GM13976 (cell line): Measurements from ENCODE around the gene ANKRD11.
"Not testable (repeated sequence)": the region's sequence is repeated elsewhere in the genome, so short reads cannot be mapped to it uniquely, and the experiment has no call there.

Experiments
- DNase-seq: peaks from one replicate; pipeline ENCODE4 v3.0.0; 2012; ENCODE audit warnings: low spot score
- in situ Hi-C: fragments of 300-500 bp; cut with MboI; formaldehyde crosslinking; loops from one replicate; pipeline ENCODE4 v1.12.0; 2022; ENCODE audit warnings: low sequenced_read_pairs, mixed read lengths, inconsistent platforms; ENCODE audit not compliant: unreplicated experiment
- TF ChIP-seq, protein P1 (sequence below): IDR thresholded peaks from 2 replicates; pipeline ENCODE4 v1.5.1; 2012; ENCODE audit warnings: borderline replicate concordance, mild to moderate bottlenecking; ENCODE audit not compliant: insufficient read depth; ENCODE audit errors: extremely low read depth, missing control alignments, control extremely low read depth

ANKRD11 gene

DNA sequence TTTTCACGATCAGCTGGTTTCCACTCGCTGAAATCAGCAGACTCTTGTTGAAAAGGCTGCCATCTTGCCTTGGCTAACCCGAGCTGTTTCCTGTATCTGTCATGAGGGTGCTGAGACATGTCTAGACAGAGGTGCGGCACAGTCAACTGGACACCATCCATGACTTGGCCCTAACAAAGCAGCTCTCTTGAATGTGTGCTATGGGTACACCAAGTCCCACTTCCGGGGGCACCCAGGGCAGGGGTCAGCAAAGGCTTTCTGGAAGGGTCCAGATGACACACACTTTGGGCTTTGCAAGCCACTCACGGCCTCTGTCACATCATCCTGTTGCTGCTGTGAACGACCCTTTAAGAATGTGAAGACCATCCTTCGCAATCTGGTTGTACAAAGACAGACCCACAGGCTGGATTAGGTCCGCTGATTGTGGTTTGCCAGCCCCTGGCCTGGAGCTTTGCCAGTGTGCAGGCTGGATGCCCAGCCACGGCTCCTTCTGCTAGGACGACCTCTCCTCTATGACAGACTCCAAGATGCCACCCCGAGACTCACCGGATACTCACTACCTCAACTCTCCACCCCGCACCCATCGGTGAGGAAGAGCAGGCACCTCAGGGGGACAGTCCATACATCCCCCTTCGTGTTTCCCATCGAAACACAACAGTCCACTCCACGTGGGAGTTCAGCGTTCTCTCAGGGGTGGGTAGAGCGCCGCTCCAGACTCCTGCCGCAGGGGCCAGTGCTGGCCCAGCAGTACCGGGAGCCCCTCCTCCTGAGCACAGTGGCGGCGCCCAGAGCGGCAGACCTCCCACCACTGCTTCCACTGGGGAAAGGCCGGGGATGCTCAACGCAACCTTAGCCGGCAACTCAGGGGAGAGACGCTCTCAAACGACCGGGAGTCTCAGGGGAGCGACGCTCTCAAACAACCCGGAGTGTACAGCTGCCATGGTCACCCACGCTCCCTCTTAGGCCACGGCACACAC is 123.5 kb downstream of the ANKRD11 start:
- TF ChIP-seq, protein P1, sequence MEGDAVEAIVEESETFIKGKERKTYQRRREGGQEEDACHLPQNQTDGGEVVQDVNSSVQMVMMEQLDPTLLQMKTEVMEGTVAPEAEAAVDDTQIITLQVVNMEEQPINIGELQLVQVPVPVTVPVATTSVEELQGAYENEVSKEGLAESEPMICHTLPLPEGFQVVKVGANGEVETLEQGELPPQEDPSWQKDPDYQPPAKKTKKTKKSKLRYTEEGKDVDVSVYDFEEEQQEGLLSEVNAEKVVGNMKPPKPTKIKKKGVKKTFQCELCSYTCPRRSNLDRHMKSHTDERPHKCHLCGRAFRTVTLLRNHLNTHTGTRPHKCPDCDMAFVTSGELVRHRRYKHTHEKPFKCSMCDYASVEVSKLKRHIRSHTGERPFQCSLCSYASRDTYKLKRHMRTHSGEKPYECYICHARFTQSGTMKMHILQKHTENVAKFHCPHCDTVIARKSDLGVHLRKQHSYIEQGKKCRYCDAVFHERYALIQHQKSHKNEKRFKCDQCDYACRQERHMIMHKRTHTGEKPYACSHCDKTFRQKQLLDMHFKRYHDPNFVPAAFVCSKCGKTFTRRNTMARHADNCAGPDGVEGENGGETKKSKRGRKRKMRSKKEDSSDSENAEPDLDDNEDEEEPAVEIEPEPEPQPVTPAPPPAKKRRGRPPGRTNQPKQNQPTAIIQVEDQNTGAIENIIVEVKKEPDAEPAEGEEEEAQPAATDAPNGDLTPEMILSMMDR, result no peak
- in situ Hi-C loops, result no loop called here
- DNase-seq, result no peak

DNA sequence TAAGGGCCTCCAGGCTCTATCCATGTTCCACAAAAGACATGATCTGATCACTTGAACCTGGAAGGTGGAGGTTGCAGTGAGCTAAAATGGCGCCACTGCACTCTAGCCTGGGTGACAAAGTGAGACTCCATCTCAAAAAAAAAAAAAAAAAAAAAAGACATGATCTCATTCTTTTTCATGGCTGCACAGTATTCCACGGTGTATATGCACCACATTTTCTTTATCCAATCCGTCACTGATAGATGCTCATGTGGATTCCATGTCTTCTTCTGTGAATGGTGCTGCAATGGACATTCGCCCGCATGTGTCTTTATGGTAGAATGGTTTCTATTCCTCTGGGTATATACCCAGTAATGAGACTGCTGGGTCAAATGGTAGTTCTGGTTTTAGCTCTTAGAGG is 124.4 kb downstream of the ANKRD11 start:
- no peak for DNase-seq
- in situ Hi-C loops, result no loop called here
- TF ChIP-seq, protein P1, result no peak

DNA sequence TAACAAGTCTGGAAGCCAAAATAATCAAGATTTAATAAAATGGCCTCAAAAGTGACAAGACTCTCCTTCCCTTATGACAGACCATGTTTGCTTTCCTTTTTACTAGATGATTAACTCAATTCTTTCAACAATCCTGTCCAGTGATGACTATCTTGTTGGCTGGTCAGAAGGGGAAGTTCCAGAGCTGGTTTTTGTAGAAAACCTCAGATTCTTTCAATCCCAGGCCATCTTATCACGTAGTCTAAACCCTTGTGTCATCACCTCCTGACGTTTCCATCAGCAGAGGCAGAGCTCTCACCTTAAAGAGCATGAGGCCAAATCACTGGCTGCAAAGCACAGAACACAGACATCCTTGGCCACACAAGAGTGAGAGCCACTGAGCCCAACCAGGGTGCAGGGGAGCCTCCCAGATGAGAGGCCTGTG is 125.3 kb downstream of the ANKRD11 start:
- in situ Hi-C loops, result no loop called here
- TF ChIP-seq, protein P1, result no peak
- peak; percentile 70 for DNase-seq

DNA sequence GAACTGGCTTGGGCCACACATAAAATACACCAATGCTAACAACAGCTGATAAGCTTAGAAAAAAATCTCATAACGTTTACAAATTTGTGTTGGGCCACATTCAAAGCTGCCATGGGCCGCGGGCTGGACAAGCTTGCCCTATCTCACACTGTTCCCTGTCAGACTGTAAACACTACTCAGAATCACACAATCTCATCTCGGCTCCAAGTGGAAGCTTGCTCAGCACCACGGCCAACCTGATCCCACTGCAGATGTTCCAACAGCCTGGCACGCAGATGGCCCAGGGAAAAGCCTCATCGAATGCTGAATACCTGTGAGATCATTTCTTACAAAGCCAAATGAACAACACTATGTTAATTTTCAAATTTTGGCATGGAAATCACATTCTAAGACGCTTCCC is 125.8 kb downstream of the ANKRD11 start:
- in situ Hi-C loops, result no loop called here
- DNase-seq, result no peak
- TF ChIP-seq, protein P1, result no peak

DNA sequence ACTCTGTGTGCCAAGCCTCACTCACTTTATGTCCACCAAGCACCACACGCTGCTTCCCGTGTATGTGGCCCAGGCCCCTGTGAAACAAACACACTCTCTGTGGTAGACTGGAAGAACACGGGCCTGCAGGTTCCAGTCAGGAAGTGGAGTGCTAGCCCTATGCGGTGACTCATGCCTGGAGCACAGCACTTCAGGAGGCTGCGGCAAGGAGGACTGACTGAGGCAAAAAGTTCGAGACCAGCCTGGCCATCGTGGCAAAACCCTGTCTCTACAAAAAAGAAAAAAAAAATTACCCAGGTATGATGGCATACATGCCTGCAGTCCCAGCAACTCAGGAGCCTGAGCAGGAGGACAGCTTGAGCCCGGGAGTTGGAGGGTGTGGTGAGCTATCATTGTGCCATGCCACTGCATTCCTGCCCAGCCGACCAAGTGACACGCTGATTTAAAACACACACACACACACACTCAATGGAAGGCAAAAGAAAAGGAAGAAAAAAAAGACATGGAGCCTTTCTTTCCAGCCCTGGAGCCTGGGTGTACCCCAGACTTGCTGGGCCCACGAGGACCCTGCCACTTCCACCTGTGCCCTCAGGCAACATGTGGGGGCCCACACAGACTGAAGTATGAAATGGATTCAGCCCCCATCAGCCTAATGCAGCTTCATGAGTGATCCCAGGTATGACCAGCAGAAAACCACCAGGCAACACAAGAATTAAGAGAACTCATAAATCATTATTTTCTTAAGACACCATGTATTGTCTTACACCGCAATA is 126.6 kb downstream of the ANKRD11 start:
- TF ChIP-seq, protein P1, result no peak
- in situ Hi-C loops, result no loop called here
- no peak for DNase-seq

GRCh38 chr16:89362540-89363223 is 127.7 kb downstream of the ANKRD11 start:
- DNase-seq, in situ Hi-C loops: not testable (repeated sequence)
